ENCODE results near the gene CCDC85C. TPM values are rescaled to one million over a fixed set of nuclear protein-coding genes. Genes with fewer than 3 reads are reported as not detected.
A peak's percentile ranks its signal among the peaks of the same experiment; 100 is the strongest.
"Not testable (repeated sequence)": the region's sequence is repeated elsewhere in the genome, so short reads cannot be mapped to it uniquely, and the experiment has no call there.

CCDC85C gene
- total RNA-seq, 2 experiments from 2014 or later = 11.3 to 12.7 TPM

DNA sequence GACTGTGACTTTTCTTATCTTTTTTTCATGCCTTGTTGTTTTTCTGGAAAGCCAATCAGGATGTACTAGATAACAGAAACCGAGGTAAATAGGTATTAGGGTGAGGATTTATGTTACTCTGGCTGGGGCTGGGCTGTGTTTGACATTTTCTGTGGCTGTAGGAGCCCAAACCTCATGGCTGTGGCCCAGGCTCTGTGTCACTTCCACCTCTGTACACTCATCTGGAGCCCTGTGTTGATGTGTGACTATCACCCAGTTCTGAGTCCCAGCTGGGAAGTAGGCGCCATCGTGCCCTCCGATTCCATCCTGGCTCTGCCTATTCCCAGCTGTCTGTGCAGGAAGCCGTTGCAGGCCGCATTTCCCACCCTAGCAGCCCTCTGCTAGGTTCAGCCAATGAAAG is 39.3 kb upstream of the CCDC85C start:
- no peaks in the 10 kb centered on the region for H3K4me1 Mint-ChIP-seq (ENCODE audit: low read depth)
- no peaks in the 10 kb centered on the region for H3K9me3 Mint-ChIP-seq
- CTCF ChIA-PET = interaction anchor here (1.4 kb wide), 1 partner anchor 45 kb away, joined by 3 read pairs; no protein-coding TSS in a partner anchor
- peaks cover 18% of the 10 kb centered on the region for H3K27me3 Mint-ChIP-seq (ENCODE audit: low read depth)
- DNase-seq = no peak
- H3K4me3 Mint-ChIP-seq = no peak overlapping the region
- intact Hi-C loops (cut with micrococcal nuclease) = no loop called here
- H3K36me3 Mint-ChIP-seq (ENCODE audit: low read depth) = no peaks in the 10 kb centered on the region
- H3K27ac Mint-ChIP-seq = no peak overlapping the region

- H3K9me3 Mint-ChIP-seq; H3K4me3 Mint-ChIP-seq; H3K36me3 Mint-ChIP-seq (ENCODE audit: low read depth); H3K27ac Mint-ChIP-seq; DNase-seq; H3K4me1 Mint-ChIP-seq (ENCODE audit: low read depth); intact Hi-C loops (cut with micrococcal nuclease): not testable (repeated sequence)
- CTCF ChIA-PET = interaction anchor here (1.4 kb wide), 1 partner anchor 46 kb away, joined by 3 read pairs; no protein-coding TSS in a partner anchor
- H3K27me3 Mint-ChIP-seq (ENCODE audit: low read depth) = peaks cover 16% of the 10 kb centered on the region
Measured at GRCh38 chr14:99642771-99643170, 38.8 kb upstream of the CCDC85C start.

DNA sequence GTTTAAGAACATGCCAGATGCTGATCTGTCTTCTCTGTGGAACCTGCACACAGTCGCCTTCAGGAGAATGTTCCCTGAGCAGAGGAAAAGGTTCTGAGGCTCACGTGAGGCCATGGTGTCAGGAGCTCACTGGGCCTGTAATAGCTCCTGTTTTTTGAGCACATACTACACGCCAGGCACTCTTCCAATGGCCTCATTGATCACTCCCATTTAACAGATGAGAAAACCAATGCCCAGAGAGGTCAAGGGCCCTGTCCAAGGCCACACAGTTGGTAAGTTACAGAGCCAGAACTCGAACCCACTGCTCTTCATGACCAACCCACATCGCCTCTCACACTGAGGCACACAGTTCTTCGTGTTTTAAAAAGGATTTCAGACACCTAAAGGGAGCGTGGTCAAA is 33.6 kb upstream of the CCDC85C start:
- H3K9me3 Mint-ChIP-seq = no peaks in the 10 kb centered on the region
- H3K27ac Mint-ChIP-seq = no peak overlapping the region
- no peaks in the 10 kb centered on the region for H3K36me3 Mint-ChIP-seq (ENCODE audit: low read depth)
- intact Hi-C loops (cut with micrococcal nuclease) = no loop called here
- H3K4me1 Mint-ChIP-seq (ENCODE audit: low read depth) = no peaks in the 10 kb centered on the region
- no peaks in the 10 kb centered on the region for H3K27me3 Mint-ChIP-seq (ENCODE audit: low read depth)
- no peak overlapping the region for H3K4me3 Mint-ChIP-seq
- no peak for DNase-seq
- CTCF ChIA-PET = interaction anchor here (0.7 to 1.0 kb wide), 2 partner anchors 52 to 262 kb away, joined by 5 read pairs; no protein-coding TSS in a partner anchor

GRCh38 chr14:99636487-99636886 is 32.5 kb upstream of the CCDC85C start:
- H3K36me3 Mint-ChIP-seq (ENCODE audit: low read depth) = no peaks in the 10 kb centered on the region
- H3K9me3 Mint-ChIP-seq = no peaks in the 10 kb centered on the region
- H3K4me3 Mint-ChIP-seq = no peak overlapping the region
- H3K27ac Mint-ChIP-seq = no peak overlapping the region
- intact Hi-C loops (cut with micrococcal nuclease) = no loop called here
- no peaks in the 10 kb centered on the region for H3K27me3 Mint-ChIP-seq (ENCODE audit: low read depth)
- CTCF ChIA-PET = no interaction called here
- no peak for DNase-seq
- no peaks in the 10 kb centered on the region for H3K4me1 Mint-ChIP-seq (ENCODE audit: low read depth)

DNA sequence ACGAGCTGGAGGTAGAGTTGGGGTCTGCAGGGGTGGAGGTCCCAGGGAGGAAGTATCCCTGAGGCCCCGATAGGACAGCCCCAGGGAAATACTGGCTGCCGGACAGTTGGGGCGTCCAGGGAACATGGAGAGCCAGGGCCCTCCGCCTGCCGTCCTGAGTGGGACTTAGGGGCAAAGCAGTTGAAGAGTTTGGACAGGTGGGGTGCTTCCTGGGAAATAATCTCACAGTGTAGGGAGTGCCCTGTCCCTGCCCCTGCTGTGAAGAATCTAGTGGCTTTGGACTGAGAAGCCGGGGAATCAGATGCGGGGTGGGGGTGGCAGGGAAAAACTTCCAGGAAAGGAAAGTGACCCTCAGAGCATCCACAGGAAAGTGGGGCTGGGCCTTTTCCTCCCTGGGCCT is 31.1 kb upstream of the CCDC85C start:
- Mint-ChIP-seq H3K27ac (no peak overlapping the region), H3K27me3 (ENCODE audit: low read depth) (peaks cover 2% of the 10 kb centered on the region), H3K4me1 (ENCODE audit: low read depth) (no peaks in the 10 kb centered on the region), H3K4me3 (no peak overlapping the region), H3K36me3 (ENCODE audit: low read depth) (no peaks in the 10 kb centered on the region), H3K9me3 (no peaks in the 10 kb centered on the region)
- DNase-seq = no peak
- CTCF ChIA-PET = no interaction called here
- intact Hi-C loops (cut with micrococcal nuclease) = no loop called here

- Mint-ChIP-seq H3K36me3 (ENCODE audit: low read depth) (no peaks in the 10 kb centered on the region), H3K27me3 (ENCODE audit: low read depth) (peaks cover 2% of the 10 kb centered on the region), H3K4me1 (ENCODE audit: low read depth) (no peaks in the 10 kb centered on the region), H3K27ac (no peak overlapping the region), H3K9me3 (no peaks in the 10 kb centered on the region), H3K4me3 (no peak overlapping the region)
- no peak for DNase-seq
- intact Hi-C loops (cut with micrococcal nuclease) = no loop called here
- CTCF ChIA-PET = no interaction called here
Measured at GRCh38 chr14:99634443-99634842, 30.4 kb upstream of the CCDC85C start.

DNA sequence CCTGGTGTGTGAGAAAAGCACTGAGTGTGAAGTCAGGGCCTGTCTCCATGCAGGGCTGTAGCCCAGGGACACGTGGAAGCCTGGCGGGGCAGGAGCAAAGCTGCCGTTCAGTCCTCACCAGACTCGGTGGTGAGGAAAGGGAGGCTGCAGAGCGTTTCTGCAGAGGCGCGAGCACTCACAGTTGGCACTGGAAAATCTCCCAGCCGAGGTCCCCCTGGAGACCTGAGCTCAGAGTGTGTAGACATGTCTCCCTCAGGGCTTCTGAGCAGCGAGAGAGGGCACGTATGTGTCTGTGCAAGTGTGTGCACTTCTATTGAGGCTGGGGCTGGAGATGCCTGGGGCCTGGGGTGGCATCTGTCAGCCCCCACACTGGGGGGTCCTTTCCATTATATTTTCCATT is 29.9 kb upstream of the CCDC85C start:
- intact Hi-C loops (cut with micrococcal nuclease) = no loop called here
- H3K27ac Mint-ChIP-seq = no peak overlapping the region
- peaks cover 2% of the 10 kb centered on the region for H3K27me3 Mint-ChIP-seq (ENCODE audit: low read depth)
- no peaks in the 10 kb centered on the region for H3K36me3 Mint-ChIP-seq (ENCODE audit: low read depth)
- no peaks in the 10 kb centered on the region for H3K9me3 Mint-ChIP-seq
- peaks cover 2% of the 10 kb centered on the region for H3K4me1 Mint-ChIP-seq (ENCODE audit: low read depth)
- no peak for DNase-seq
- CTCF ChIA-PET = no interaction called here
- no peak overlapping the region for H3K4me3 Mint-ChIP-seq

GRCh38 chr14:99633141-99633540 is 29.1 kb upstream of the CCDC85C start:
- intact Hi-C loops (cut with micrococcal nuclease) = no loop called here
- Mint-ChIP-seq H3K27ac (no peak overlapping the region), H3K4me3 (no peak overlapping the region), H3K27me3 (ENCODE audit: low read depth) (peaks cover 2% of the 10 kb centered on the region), H3K36me3 (ENCODE audit: low read depth) (no peaks in the 10 kb centered on the region), H3K4me1 (ENCODE audit: low read depth) (peaks cover 4% of the 10 kb centered on the region), H3K9me3 (no peaks in the 10 kb centered on the region)
- DNase-seq = no peak
- CTCF ChIA-PET = interaction anchor here (1.5 kb wide), 1 partner anchor 25 kb away, joined by 5 read pairs; no protein-coding TSS in a partner anchor

DNA sequence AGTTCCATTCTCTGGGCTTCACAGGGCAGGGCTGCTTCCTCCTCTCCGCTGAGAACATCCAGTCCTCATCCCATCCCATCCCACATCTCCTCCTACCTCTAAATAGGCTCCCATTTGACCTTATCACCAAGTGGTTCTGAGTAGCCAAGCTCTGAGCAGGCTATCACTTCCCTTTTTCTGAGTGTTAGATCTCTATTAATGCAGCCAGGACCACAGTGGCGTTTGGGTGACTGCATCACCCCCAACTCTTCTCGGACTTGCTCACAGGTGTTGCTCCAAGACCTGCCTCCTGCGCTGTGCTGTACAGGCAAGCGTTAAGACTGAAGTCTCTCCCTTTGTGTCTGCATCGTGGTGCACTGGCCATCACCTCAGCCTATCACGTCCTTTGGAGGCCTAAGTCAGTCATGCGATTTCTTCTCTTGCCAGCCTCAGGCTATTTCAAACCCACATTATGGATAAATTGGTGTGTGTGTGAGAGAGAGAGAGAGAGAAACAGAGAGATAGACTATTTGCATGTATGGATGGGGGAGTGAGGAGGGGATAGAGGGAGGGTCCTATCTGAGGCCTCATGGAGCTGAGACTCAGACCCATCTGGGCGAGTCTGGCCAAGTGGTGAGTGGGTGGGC is 28.5 kb upstream of the CCDC85C start:
- Mint-ChIP-seq H3K27ac (no peak overlapping the region), H3K27me3 (ENCODE audit: low read depth) (peaks cover 2% of the 10 kb centered on the region), H3K4me1 (ENCODE audit: low read depth) (peaks cover 4% of the 10 kb centered on the region), H3K9me3 (no peaks in the 10 kb centered on the region), H3K36me3 (ENCODE audit: low read depth) (no peaks in the 10 kb centered on the region), H3K4me3 (no peak overlapping the region)
- CTCF ChIA-PET = interaction anchor here (1.5 to 1.6 kb wide), 2 partner anchors 24 to 115 kb away, joined by 5 read pairs; no protein-coding TSS in a partner anchor
- intact Hi-C loops (cut with micrococcal nuclease) = no loop called here
- DNase-seq = no peak

- Mint-ChIP-seq H3K27me3 (ENCODE audit: low read depth) (peaks cover 7% of the 10 kb centered on the region), H3K4me3 (no peak overlapping the region), H3K4me1 (ENCODE audit: low read depth) (peaks cover 4% of the 10 kb centered on the region), H3K36me3 (ENCODE audit: low read depth) (no peaks in the 10 kb centered on the region), H3K27ac (no peak overlapping the region), H3K9me3 (no peaks in the 10 kb centered on the region)
- DNase-seq = no peak
- CTCF ChIA-PET = interaction anchor here (0.7 kb wide), 1 partner anchor 152 kb away, joined by 3 read pairs; no protein-coding TSS in a partner anchor
- intact Hi-C loops (cut with micrococcal nuclease) = no loop called here
Measured at GRCh38 chr14:99630202-99630601, 26.2 kb upstream of the CCDC85C start.

- Mint-ChIP-seq H3K4me3 (no peak overlapping the region), H3K27me3 (ENCODE audit: low read depth) (peaks cover 14% of the 10 kb centered on the region), H3K36me3 (ENCODE audit: low read depth) (no peaks in the 10 kb centered on the region), H3K4me1 (ENCODE audit: low read depth) (peaks cover 4% of the 10 kb centered on the region), H3K27ac (no peak overlapping the region), H3K9me3 (no peaks in the 10 kb centered on the region)
- intact Hi-C loops (cut with micrococcal nuclease) = loop anchor here (1.0 kb wide), 1 partner anchor 111 kb away; no protein-coding TSS in a partner anchor
- CTCF ChIA-PET = interaction anchor here (0.6 to 1.6 kb wide), 16 partner anchors 11 to 628 kb away, joined by 3 to 19 read pairs (median 3); no protein-coding TSS in a partner anchor
- peak; percentile 75 for DNase-seq
Measured at GRCh38 chr14:99628887-99629618, 25.0 kb upstream of the CCDC85C start.

DNA sequence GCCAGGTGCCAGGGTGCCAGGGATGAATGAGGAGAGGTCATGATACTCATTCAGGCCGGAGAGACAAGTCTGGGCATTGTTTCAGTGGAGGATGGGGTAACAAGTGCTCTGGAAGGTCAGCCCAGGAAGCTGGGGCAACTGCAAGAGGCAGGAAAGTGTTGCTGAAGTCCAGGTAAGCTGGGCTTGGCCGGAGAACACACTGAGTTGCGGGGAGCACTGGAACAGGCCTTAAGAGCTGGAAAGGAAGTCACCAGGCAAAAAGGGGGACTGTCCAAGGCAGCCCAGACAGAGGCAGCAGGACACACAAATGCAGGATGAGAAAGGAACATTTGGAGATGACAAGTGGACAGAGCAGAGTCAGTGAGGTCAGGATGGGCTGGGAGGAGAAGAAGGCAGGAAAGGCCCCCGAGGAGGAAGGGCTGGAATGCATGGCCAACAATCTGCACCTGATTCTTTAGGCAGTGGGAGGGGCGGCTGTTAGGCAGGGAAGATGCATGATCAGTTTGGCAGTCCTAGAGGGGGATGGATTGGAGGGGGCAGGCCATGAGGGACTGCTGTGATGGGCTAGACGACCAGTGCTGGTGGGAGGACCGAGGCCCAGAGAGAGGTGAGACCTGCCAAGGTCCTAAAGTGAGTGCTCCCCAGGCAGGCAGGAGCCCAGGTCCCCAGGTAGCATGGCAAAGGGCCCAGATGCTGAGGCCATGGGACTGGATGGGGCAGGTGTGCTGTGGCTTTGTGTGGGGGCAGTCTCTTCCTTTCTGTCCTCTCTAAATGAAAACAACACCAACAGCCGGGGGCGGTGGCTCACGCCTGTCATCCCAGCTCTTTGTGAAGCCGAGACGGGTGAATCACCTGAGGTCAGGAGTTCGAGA is 23.7 kb upstream of the CCDC85C start:
- intact Hi-C loops (cut with micrococcal nuclease) = no loop called here

More for the DNA sequence above, 23.7 kb upstream of the CCDC85C start:
- CTCF ChIA-PET = interaction anchor here (0.7 to 1.6 kb wide), 14 partner anchors 9 to 125 kb away, joined by 3 to 19 read pairs (median 3); no protein-coding TSS in a partner anchor
- Mint-ChIP-seq H3K36me3 (ENCODE audit: low read depth) (no peaks in the 10 kb centered on the region), H3K9me3 (no peaks in the 10 kb centered on the region), H3K27me3 (ENCODE audit: low read depth) (peaks cover 23% of the 10 kb centered on the region), H3K4me1 (ENCODE audit: low read depth) (peaks cover 4% of the 10 kb centered on the region), H3K4me3 (no peak overlapping the region), H3K27ac (no peak overlapping the region)
- no peak for DNase-seq

Measured in activated naive CD4-positive, alpha-beta T cell treated with anti-CD3 and anti-CD28 coated beads for 36 hours (primary cell).